DOHH2 (cell line): Measurements from ENCODE around the gene NEUROD4.

ENCODE experiments used
- CTCF ChIP-seq: fragments of 200-600 bp; sonication (generic); IDR thresholded peaks from one replicate; pipeline ENCODE4 v1.5.1; 2014; ENCODE audit warnings: antibody characterized with exemption, mild to moderate bottlenecking, low read depth, low read length; ENCODE audit not compliant: poor library complexity, severe bottlenecking
- EZH2phosphoT487 ChIP-seq: fragments of 200-600 bp; sonication (generic); IDR thresholded peaks from 2 replicates; pipeline ENCODE4 v1.6.1; 2017; ENCODE audit warnings: borderline replicate concordance, mild to moderate bottlenecking, antibody characterized with exemption, low read length, moderate library complexity, mixed read lengths

- TF ChIP-seq CTCF: no peak
- TF ChIP-seq EZH2phosphoT487: no peak
Observed at GRCh38 chr12:54988402-54989054, 31.2 kb upstream of the NEUROD4 start.
